WTC11 (cell line): Measurements from ENCODE around the gene SVIL. TPM values are rescaled to one million over a fixed set of nuclear protein-coding genes. Genes with fewer than 3 reads are reported as not detected.

Experiments
- ATAC-seq: fragments of 200-7000 bp; cut with Tn5 transposase; 2 replicates; pipeline ENCODE4 v1.10.0; 2021; ENCODE audit warnings: mild to moderate bottlenecking, moderate library complexity
- CTCF ChIA-PET: fragments of 300-600 bp; sonication (Branson Sonifier 250); formaldehyde crosslinking; loops from one replicate; lab custom pipeline; 2021; ENCODE audit warnings: antibody characterized with exemption; lab: Charles Lee
- POLR2A ChIA-PET: fragments of 350-600 bp; sonication (Branson Sonifier 250); formaldehyde crosslinking; loops from one replicate; lab custom pipeline; 2021; ENCODE audit warnings: antibody characterized with exemption; lab: Charles Lee
- DNase-seq: peaks from one replicate; pipeline ENCODE4 v3.0.0; 2021; ENCODE audit warnings: low spot score
- H3K27ac Mint-ChIP-seq: 2 replicates; pipeline ENCODE4 v1.8.0; 2021; ENCODE audit warnings: mixed read lengths
- H3K27me3 Mint-ChIP-seq: 2 replicates; pipeline ENCODE4 v1.8.0; 2021; ENCODE audit warnings: low read depth, mild to moderate bottlenecking, moderate library complexity, mixed read lengths
- H3K36me3 Mint-ChIP-seq: 2 replicates; pipeline ENCODE4 v1.8.0; 2021; ENCODE audit warnings: mixed read lengths
- H3K4me1 Mint-ChIP-seq: 2 replicates; pipeline ENCODE4 v1.8.0; 2022; ENCODE audit warnings: mixed read lengths
- H3K4me3 Mint-ChIP-seq: 2 replicates; pipeline ENCODE4 v1.8.0; 2021; ENCODE audit warnings: mild to moderate bottlenecking, moderate library complexity, mixed read lengths
- H3K9me3 Mint-ChIP-seq: 2 replicates; pipeline ENCODE4 v1.8.0; 2021; ENCODE audit warnings: mixed read lengths
- CBFB ChIP-seq: sonication (generic); formaldehyde crosslinking; IDR thresholded peaks from 2 replicates; pipeline ENCODE4 v1.8.1; 2022; ENCODE audit warnings: mild to moderate bottlenecking, low read depth, missing genetic modification reagents
- EMX1 ChIP-seq: fragments of 250-450 bp; sonication (Bioruptor Pico); IDR thresholded peaks from 2 replicates; pipeline ENCODE4 v1.8.0; 2021; ENCODE audit warnings: mild to moderate bottlenecking
- ESRRA ChIP-seq: sonication (generic); formaldehyde crosslinking; IDR thresholded peaks from 2 replicates; pipeline ENCODE4 v1.8.1; 2022; ENCODE audit warnings: mild to moderate bottlenecking, missing genetic modification reagents, borderline replicate concordance
- FOXK1 ChIP-seq: sonication (generic); formaldehyde crosslinking; IDR thresholded peaks from 2 replicates; pipeline ENCODE4 v1.8.0; 2022; ENCODE audit warnings: mild to moderate bottlenecking, moderate library complexity, missing genetic modification reagents
- GABPB1 ChIP-seq: sonication (generic); formaldehyde crosslinking; IDR thresholded peaks from 2 replicates; pipeline ENCODE4 v1.8.1; 2023; ENCODE audit warnings: mild to moderate bottlenecking, missing genetic modification reagents
- GRHL2 ChIP-seq: fragments of 250-450 bp; sonication (Bioruptor Pico); IDR thresholded peaks from 2 replicates; pipeline ENCODE4 v1.8.0; 2022; ENCODE audit warnings: mild to moderate bottlenecking, moderate library complexity; ENCODE audit not compliant: insufficient replicate concordance, severe bottlenecking
- GTF2I ChIP-seq: fragments of 250-450 bp; sonication (Bioruptor Pico); conservative IDR thresholded peaks from 2 replicates; pipeline ENCODE4 v1.4.0; 2021; ENCODE audit warnings: mild to moderate bottlenecking
- IRF2 ChIP-seq: sonication (generic); formaldehyde crosslinking; IDR thresholded peaks from 2 replicates; pipeline ENCODE4 v1.8.0; 2022; ENCODE audit warnings: low read depth, missing genetic modification reagents, borderline replicate concordance
- NFE2L1 ChIP-seq: sonication (generic); formaldehyde crosslinking; IDR thresholded peaks from 2 replicates; pipeline ENCODE4 v1.8.1; 2023; ENCODE audit warnings: missing genetic modification reagents
- SMAD3 ChIP-seq: sonication (generic); formaldehyde crosslinking; IDR thresholded peaks from 2 replicates; pipeline ENCODE4 v1.8.0; 2022; ENCODE audit warnings: missing genetic modification reagents, mild to moderate bottlenecking, borderline replicate concordance
- SOX15 ChIP-seq: fragments of 250-450 bp; sonication (Bioruptor Pico); IDR thresholded peaks from 2 replicates; pipeline ENCODE4 v1.9.0; 2021; ENCODE audit warnings: mild to moderate bottlenecking
- TEAD4 ChIP-seq: sonication (generic); formaldehyde crosslinking; IDR thresholded peaks from 2 replicates; pipeline ENCODE4 v1.8.0; 2022; ENCODE audit warnings: mild to moderate bottlenecking, missing genetic modification reagents
- ZBTB21 ChIP-seq: sonication (generic); formaldehyde crosslinking; IDR thresholded peaks from 2 replicates; pipeline ENCODE4 v1.8.1; 2023; ENCODE audit warnings: mild to moderate bottlenecking, missing genetic modification reagents, borderline replicate concordance
- ZNF232 ChIP-seq: sonication (generic); formaldehyde crosslinking; IDR thresholded peaks from 2 replicates; pipeline ENCODE4 v1.8.0; 2022; ENCODE audit warnings: mild to moderate bottlenecking, missing genetic modification reagents
- total RNA-seq: library from RNA; stranded (reverse); gene quantifications from 3 replicates; pipeline ENCODE4 v1.2.3, GENCODE V29; 2021
- TF ChIP-seq, protein P1 (sequence below): fragments of 250-450 bp; sonication (Bioruptor Pico); IDR thresholded peaks from 2 replicates; pipeline ENCODE4 v1.9.0; 2021; ENCODE audit warnings: mild to moderate bottlenecking
- TF ChIP-seq, protein P2 (sequence below): sonication (generic); formaldehyde crosslinking; IDR thresholded peaks from 2 replicates; pipeline ENCODE4 v1.8.1; 2022; ENCODE audit warnings: low read depth, mild to moderate bottlenecking, moderate library complexity, missing genetic modification reagents, borderline replicate concordance
- TF ChIP-seq, protein P3 (sequence below): sonication (generic); formaldehyde crosslinking; IDR thresholded peaks from 2 replicates; pipeline ENCODE4 v1.8.1; 2023; ENCODE audit warnings: mild to moderate bottlenecking, missing genetic modification reagents, moderate library complexity
- TF ChIP-seq, protein P4 (sequence below): sonication (generic); formaldehyde crosslinking; conservative IDR thresholded peaks from 2 replicates; pipeline ENCODE4 v1.8.1; 2022; ENCODE audit warnings: mild to moderate bottlenecking, missing genetic modification reagents
- TF ChIP-seq, protein P5 (sequence below): sonication (generic); formaldehyde crosslinking; IDR thresholded peaks from 2 replicates; pipeline ENCODE4 v1.8.1; 2022; ENCODE audit warnings: mild to moderate bottlenecking, missing genetic modification reagents, moderate library complexity, borderline replicate concordance
- TF ChIP-seq, protein P6 (sequence below): sonication (generic); formaldehyde crosslinking; IDR thresholded peaks from 2 replicates; pipeline ENCODE4 v1.8.1; 2022; ENCODE audit warnings: low read depth, missing genetic modification reagents, borderline replicate concordance

SVIL gene
- total RNA-seq, 1 experiment from 2014 or later: 27.1 TPM

DNA sequence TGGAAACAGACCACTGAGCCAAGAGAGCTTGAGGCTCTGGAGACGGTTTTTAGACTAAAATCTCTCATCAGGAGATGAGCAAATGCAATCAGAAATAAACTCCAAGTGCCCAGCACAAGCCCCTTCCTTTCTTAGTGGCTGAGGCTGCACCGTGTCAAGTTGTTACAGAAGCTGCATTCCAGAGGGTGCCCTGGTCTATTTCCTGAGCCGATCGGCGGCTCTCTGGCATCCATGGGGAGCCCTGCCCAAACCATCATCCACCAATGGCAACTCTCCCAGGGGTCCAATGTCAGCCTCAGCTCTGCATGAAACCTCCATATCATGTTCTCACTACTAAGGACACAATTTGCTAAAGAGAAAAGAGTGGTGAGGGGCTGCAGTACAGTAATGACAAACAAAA lies 89.6 kb downstream of the SVIL start (continued):
- TF ChIP-seq, protein P1, sequence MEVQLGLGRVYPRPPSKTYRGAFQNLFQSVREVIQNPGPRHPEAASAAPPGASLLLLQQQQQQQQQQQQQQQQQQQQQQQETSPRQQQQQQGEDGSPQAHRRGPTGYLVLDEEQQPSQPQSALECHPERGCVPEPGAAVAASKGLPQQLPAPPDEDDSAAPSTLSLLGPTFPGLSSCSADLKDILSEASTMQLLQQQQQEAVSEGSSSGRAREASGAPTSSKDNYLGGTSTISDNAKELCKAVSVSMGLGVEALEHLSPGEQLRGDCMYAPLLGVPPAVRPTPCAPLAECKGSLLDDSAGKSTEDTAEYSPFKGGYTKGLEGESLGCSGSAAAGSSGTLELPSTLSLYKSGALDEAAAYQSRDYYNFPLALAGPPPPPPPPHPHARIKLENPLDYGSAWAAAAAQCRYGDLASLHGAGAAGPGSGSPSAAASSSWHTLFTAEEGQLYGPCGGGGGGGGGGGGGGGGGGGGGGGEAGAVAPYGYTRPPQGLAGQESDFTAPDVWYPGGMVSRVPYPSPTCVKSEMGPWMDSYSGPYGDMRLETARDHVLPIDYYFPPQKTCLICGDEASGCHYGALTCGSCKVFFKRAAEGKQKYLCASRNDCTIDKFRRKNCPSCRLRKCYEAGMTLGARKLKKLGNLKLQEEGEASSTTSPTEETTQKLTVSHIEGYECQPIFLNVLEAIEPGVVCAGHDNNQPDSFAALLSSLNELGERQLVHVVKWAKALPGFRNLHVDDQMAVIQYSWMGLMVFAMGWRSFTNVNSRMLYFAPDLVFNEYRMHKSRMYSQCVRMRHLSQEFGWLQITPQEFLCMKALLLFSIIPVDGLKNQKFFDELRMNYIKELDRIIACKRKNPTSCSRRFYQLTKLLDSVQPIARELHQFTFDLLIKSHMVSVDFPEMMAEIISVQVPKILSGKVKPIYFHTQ: no peak
- TF ChIP-seq GTF2I (no peak), TEAD4 (no peak), CBFB (CRISPR knock-in tag) (no peak), FOXK1 (CRISPR knock-in tag) (no peak), ZNF232 (CRISPR knock-in tag) (no peak)
- TF ChIP-seq, protein P2, sequence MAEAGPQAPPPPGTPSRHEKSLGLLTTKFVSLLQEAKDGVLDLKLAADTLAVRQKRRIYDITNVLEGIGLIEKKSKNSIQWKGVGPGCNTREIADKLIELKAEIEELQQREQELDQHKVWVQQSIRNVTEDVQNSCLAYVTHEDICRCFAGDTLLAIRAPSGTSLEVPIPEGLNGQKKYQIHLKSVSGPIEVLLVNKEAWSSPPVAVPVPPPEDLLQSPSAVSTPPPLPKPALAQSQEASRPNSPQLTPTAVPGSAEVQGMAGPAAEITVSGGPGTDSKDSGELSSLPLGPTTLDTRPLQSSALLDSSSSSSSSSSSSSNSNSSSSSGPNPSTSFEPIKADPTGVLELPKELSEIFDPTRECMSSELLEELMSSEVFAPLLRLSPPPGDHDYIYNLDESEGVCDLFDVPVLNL (CRISPR knock-in tag): no peak
- TF ChIP-seq, protein P3, sequence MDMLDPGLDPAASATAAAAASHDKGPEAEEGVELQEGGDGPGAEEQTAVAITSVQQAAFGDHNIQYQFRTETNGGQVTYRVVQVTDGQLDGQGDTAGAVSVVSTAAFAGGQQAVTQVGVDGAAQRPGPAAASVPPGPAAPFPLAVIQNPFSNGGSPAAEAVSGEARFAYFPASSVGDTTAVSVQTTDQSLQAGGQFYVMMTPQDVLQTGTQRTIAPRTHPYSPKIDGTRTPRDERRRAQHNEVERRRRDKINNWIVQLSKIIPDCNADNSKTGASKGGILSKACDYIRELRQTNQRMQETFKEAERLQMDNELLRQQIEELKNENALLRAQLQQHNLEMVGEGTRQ (CRISPR knock-in tag): no peak

DNA sequence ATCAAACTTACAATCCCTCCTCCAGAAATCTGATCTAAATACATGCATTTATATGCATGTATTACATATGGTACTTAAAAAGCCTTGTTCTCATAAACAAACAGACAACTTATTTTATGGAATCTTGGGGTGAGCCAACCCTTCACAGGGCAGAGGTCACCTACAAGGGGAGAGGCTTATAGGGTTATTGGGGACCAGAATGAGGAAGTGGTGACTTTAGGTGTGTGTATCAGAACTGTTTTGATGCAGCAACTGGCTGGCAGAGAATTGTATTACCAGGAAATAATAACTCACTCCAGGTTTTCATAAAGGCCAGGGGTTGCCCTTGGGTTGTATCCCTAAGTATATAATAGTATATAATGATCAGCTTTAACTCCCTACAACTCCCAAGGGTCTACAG lies 91.1 kb downstream of the SVIL start:
- no peak overlapping the region for H3K4me3 Mint-ChIP-seq
- CTCF ChIA-PET: interaction anchor here (0.9 kb wide), 1 partner anchor 9 kb away, joined by 4 read pairs; no protein-coding TSS in a partner anchor
- TF ChIP-seq SOX15 (CRISPR knock-in tag) (no peak), SMAD3 (CRISPR knock-in tag) (no peak), GABPB1 (CRISPR knock-in tag) (no peak), EMX1 (CRISPR knock-in tag) (no peak), IRF2 (CRISPR knock-in tag) (no peak), GRHL2 (CRISPR knock-in tag) (no peak), ZBTB21 (CRISPR knock-in tag) (no peak), FOXK1 (CRISPR knock-in tag) (no peak), NFE2L1 (CRISPR knock-in tag) (no peak), ESRRA (no peak)
- TF ChIP-seq, protein P4, sequence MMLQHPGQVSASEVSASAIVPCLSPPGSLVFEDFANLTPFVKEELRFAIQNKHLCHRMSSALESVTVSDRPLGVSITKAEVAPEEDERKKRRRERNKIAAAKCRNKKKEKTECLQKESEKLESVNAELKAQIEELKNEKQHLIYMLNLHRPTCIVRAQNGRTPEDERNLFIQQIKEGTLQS: no peak
- TF ChIP-seq, protein P5, sequence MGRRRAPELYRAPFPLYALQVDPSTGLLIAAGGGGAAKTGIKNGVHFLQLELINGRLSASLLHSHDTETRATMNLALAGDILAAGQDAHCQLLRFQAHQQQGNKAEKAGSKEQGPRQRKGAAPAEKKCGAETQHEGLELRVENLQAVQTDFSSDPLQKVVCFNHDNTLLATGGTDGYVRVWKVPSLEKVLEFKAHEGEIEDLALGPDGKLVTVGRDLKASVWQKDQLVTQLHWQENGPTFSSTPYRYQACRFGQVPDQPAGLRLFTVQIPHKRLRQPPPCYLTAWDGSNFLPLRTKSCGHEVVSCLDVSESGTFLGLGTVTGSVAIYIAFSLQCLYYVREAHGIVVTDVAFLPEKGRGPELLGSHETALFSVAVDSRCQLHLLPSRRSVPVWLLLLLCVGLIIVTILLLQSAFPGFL: no peak
- TF ChIP-seq, protein P6, sequence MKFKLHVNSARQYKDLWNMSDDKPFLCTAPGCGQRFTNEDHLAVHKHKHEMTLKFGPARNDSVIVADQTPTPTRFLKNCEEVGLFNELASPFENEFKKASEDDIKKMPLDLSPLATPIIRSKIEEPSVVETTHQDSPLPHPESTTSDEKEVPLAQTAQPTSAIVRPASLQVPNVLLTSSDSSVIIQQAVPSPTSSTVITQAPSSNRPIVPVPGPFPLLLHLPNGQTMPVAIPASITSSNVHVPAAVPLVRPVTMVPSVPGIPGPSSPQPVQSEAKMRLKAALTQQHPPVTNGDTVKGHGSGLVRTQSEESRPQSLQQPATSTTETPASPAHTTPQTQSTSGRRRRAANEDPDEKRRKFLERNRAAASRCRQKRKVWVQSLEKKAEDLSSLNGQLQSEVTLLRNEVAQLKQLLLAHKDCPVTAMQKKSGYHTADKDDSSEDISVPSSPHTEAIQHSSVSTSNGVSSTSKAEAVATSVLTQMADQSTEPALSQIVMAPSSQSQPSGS (CRISPR knock-in tag): no peak
- TF ChIP-seq, all 79 proteins: peak for 0
- Mint-ChIP-seq H3K4me1 (peaks cover 47% of the 10 kb centered on the region), H3K9me3 (no peaks in the 10 kb centered on the region), H3K36me3 (no peaks in the 10 kb centered on the region; the same call in 1 of the 2 replicates), H3K27ac (no peak overlapping the region), H3K27me3 (no peaks in the 10 kb centered on the region)
- POLR2A ChIA-PET: no interaction called here
- ATAC-seq: no peak
- no peak for DNase-seq
